Effector CD4-positive, alpha-beta T cell (primary cell): ENCODE measurements around the gene ZYG11A.

Experiments
- DNase-seq: peaks from one replicate; pipeline ENCODE4 v3.0.0-alpha.2; 2020

The ZYG11A gene

DNA sequence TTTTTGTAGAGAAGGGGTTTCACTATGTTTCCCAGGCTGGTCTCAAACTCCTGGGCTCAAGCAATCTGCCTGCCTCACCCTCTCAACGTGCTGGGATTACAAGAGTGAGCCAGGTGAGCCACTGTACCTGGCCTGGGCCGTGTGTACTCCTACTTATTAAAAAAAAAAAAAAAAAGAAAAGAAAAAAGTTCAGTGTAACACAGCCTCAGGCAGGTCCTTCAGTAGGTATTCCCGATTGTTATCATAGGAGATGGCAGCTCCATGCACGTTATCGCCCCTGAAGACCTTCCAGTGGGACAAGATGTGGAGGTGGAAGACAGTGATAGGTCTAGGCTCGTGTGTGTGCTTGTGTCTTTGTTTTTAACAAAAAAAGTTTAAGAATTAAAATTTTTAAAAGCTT, 75.6 kb downstream of the ZYG11A start:
- DNase-seq, result no peak

DNA sequence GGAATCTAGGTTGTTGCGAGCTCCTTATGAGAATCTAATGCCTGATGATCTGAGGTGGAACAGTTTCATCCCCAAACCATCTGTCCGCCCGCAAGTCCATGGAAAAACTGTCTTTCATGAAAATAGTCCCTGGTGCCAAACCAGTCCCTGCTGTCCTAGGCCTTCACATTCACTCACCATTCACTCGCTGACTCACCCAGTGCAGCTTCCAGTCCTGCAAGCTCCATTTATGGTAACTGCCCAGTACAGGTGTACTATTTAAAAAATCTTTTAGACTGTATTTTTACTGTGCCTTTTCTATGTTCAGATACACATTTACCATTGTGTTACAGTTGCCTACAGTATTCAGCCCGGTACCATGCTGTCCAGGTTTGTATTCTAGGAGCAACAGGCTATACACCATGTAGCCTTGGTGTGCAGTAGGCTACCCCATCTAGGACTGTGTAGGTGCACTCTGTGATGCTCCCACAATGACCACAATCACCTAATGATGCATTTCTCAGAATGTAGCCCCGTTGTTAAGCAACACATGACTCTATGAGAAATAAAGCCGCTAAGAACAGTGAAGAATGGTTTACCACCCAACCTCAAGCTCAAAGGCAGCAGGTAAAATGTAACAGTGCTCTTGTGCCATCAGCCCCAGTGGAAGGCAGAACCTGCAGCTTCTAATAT, 76.6 kb downstream of the ZYG11A start:
- DNase-seq, result no peak

GRCh38 chr1:52919723-52920483, 77.3 kb downstream of the ZYG11A start:
- no peak for DNase-seq

- no peak for DNase-seq
Observed at GRCh38 chr1:52920791-52921291, 78.3 kb downstream of the ZYG11A start.

DNA sequence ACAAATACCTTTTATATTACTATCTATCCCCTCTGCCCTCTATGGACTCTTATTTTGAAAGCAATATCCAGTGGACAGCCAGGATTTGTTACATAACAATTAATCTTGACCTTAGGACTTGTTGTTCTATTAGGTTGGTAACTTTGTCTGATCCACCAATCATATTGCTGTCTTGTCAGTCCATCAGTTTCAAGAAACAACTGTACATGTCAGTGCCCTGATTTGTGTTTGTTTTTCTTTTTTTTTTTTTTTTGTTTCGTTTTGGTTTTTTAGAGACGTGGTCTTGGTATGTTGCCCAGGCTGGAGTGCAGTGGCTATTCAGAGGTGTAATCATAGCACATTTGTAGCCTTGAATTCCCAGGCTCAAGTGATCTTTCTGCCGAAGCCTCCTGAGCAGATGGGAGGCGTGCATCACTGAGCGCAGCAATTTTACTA, 83.0 kb downstream of the ZYG11A start:
- DNase-seq, result no peak

DNA sequence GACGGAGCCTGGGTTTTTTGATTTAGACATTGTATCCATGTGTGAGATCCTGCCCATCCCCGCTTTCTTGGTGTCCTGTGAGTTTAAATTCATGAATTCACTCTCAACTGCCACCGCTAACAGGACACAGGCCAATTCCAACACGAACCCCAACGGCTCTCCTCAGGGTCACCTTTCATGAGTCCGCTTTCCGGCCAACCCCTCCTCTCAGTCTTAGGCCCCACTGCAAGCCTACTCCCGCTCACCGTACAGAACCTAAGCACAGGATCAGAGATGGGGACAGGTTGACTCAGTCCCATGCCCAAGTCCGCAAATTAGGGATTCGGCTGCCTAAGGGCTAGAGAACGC, 84.3 kb downstream of the ZYG11A start:
- no peak for DNase-seq

DNA sequence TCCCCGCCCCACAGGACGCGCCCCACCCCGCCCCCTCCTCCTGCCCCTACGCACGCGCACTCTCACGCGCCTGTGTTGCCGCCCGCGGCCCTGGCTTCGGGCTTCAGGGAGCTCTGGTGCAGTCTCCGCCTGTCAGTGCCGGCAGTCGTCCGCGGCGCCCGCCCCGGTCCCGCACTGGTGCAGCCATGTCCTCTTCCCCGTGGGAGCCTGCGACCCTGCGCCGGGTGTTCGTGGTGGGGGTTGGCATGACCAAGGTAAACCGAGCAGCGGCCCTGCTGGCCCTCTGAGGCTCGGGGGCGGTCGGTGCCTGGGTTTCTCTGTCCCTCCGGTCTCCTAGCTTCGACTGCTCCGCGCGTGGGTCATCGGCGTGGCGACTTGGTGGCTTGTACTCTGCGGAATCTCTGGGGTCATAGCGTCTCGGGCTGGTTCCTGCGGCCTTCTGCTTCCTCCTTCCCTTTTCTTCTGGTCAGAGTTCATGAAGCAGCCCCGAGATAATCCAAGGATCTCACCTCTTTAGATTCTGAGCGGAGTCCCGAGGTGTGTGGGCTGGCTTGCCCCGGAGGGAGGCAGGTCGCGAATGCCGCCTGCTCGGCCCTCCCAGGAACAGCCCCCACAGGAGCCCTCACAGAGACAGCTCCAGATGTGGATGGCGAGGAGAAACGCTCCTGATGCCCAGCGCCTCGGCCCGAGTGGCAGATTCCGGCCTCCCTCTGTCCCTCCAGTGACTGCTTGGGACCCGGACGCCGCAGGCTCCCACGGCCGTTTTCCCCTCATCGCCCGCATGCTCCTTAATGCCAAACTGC, 84.9 kb downstream of the ZYG11A start, which contains the start of gene SCP2:
Gene SCP2, plus strand, starts transcription at position 65 of the 803 bp plus-strand sequence. Its CDS starts 121 bp downstream, at position 186.
- DNase-seq, result peak; percentile 66

DNA sequence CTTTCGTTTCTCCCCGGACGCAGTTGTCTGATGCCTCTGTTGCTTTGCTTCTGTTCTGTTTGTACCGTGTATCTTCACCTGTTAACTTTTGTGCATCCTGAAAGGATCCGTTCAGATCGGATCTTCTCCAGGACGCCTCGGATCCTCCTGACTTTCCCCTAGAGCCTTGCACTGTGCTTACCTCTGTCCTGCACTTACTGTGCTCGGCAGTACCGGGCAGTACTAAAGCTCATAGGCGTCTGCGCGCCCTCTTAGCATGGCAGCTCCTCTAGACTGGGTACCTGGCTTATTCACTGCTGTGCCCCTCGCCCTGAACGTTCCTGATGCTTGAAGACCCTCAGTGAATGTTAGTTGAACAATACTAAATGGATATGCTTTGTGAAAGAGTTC, 85.5 kb downstream of the ZYG11A start:
- DNase-seq, result no peak

GRCh38 chr1:52929019-52929418, 86.5 kb downstream of the ZYG11A start:
- no peak for DNase-seq

GRCh38 chr1:52937433-52938182, 95.0 kb downstream of the ZYG11A start:
- DNase-seq, result no peak

GRCh38 chr1:52938183-52938451, 95.6 kb downstream of the ZYG11A start:
- no peak for DNase-seq

GRCh38 chr1:52943876-52944416, 101.4 kb downstream of the ZYG11A start:
- no peak for DNase-seq

DNA sequence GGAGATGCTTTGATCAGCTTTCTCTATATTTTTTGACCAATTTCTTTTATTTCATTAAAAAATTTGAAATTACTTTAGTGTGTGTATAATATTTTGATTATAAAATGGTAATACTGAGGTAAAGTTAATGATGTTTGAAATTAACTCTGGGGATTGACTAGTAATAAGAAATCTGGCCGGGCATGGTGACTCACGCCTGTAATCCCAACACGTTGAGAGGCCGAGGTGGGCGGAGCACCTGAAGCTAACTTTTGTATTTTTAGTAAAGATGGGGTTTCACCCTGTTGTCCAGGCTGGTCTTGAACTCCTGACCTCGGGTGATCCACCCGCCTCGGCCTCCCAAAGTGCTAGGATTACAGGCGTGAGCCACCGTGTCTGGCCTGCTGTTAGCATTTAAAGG, 102.0 kb downstream of the ZYG11A start:
- DNase-seq, result no peak
